HepG2 (cell line): ENCODE data around the gene PCDHGA2. TPM values are rescaled to one million over a fixed set of nuclear protein-coding genes. Genes with fewer than 3 reads are reported as not detected.

Source experiments
- ATAC-seq: fragments of 200-7000 bp; cut with Tn5 transposase; 3 replicates; pipeline ENCODE4 v1.9.1; 2020; ENCODE audit warnings: mild to moderate bottlenecking, moderate library complexity
- BruUV-seq: library from RNA; stranded (reverse); fragments of 400-500 nt; replicated peaks from 2 replicates; lab custom pipeline; 2021; lab: Mats Ljungman, UMichigan
- CTCF ChIA-PET: fragments of 300-600 bp; formaldehyde crosslinking; extraction: SDS; loops from one replicate; lab custom pipeline; 2021; ENCODE audit warnings: low total read pairs, inconsistent platforms, low intra/inter-chr PET ratio; lab: Yijun Ruan, JAX
- POLR2A ChIA-PET: fragments of 350-600 bp; sonication (Branson Sonifier 250); formaldehyde crosslinking; loops from one replicate; lab custom pipeline; 2020; ENCODE audit warnings: antibody characterized with exemption, inconsistent platforms; lab: Yijun Ruan, JAX
- DNase-seq: peaks from one replicate; pipeline ENCODE4 v3.0.0-alpha.2; 2015; ENCODE audit warnings: low spot score
- FAIRE-seq: peaks from 3 replicates; lab custom pipeline; 2011; peaks lifted over from hg19 to GRCh38; lab: Jason Lieb, UNC
- H2AFZ ChIP-seq: one replicate; pipeline ENCODE4 v1.6.1; 2011; ENCODE audit warnings: low read length, inconsistent platforms
- H3K27ac ChIP-seq: fragments of 300-600 bp; 3 replicates; pipeline ENCODE4 v1.8.0; 2011; ENCODE audit warnings: mixed run types, mild to moderate bottlenecking, mixed read lengths, low read length, inconsistent platforms; ENCODE audit not compliant: insufficient read depth; ENCODE audit errors: extremely low read length
- H3K27me3 ChIP-seq, 2 experiments: fragments of 200-600 bp in 1 of 2; 2 replicates in 1 of 2; 3 replicates in 1 of 2; pipeline versions ENCODE4 v1.6.0 to v1.8.0; 2011; ENCODE audit warnings: low read length in 2 of 2, mild to moderate bottlenecking in 2 of 2, moderate library complexity in 2 of 2, inconsistent platforms in 1 of 2; ENCODE audit not compliant: insufficient read depth in 2 of 2, control insufficient read depth in 1 of 2
- H3K36me3 ChIP-seq, 2 experiments: fragments of 200-600 bp in 1 of 2; replicated peaks in 1 of 2; 2 replicates in 1 of 2; 3 replicates in 1 of 2; pipeline versions ENCODE4 v1.5.1 to v1.8.0; 2011; ENCODE audit warnings: low read length in 2 of 2, inconsistent platforms in 1 of 2; ENCODE audit not compliant: insufficient read depth in 2 of 2, control insufficient read depth in 1 of 2
- H3K4me1 ChIP-seq: 2 replicates; pipeline ENCODE4 v1.5.1; 2012; ENCODE audit warnings: low read length, inconsistent platforms; ENCODE audit not compliant: insufficient read depth
- H3K4me2 ChIP-seq: 2 replicates; pipeline ENCODE4 v1.6.0; 2011; ENCODE audit warnings: low read depth, low read length, inconsistent platforms
- H3K4me3 ChIP-seq, 3 experiments: fragments of 200-600 bp in 1 of 3; sonication (generic), shearing (Covaris generic) in 1 of 3; replicated peaks in 1 of 3; 2 replicates each; pipeline ENCODE4 v1.5.1; 2011 to 2016; ENCODE audit warnings: low read length in 3 of 3, inconsistent platforms in 2 of 3, low read depth in 2 of 3, mild to moderate bottlenecking in 2 of 3, control low read depth in 1 of 3, mixed read lengths in 1 of 3; ENCODE audit not compliant: insufficient read depth in 1 of 3
- H3K79me2 ChIP-seq: one replicate; pipeline ENCODE4 v1.6.1; 2011; ENCODE audit warnings: low read length, inconsistent platforms; ENCODE audit not compliant: insufficient read depth
- H3K9ac ChIP-seq: 2 replicates; pipeline ENCODE4 v1.6.0; 2011; ENCODE audit warnings: mild to moderate bottlenecking, low read depth, low read length, inconsistent platforms; ENCODE audit not compliant: insufficient read depth
- H3K9me3 ChIP-seq: 2 replicates; pipeline ENCODE4 v1.5.1; 2012; ENCODE audit warnings: mild to moderate bottlenecking, low read length
- H4K20me1 ChIP-seq: 2 replicates; pipeline ENCODE4 v1.6.0; 2011; ENCODE audit warnings: inconsistent platforms, mild to moderate bottlenecking, low read length, moderate library complexity; ENCODE audit not compliant: insufficient read depth
- ADNP ChIP-seq: sonication (generic); formaldehyde crosslinking; IDR thresholded peaks from 2 replicates; pipeline ENCODE4 v1.4.0; 2020; ENCODE audit warnings: missing genetic modification reagents
- AKAP8 ChIP-seq: sonication (generic); formaldehyde crosslinking; IDR thresholded peaks from 2 replicates; pipeline ENCODE4 v1.5.1; 2020; ENCODE audit warnings: mild to moderate bottlenecking, missing genetic modification reagents
- FOSL2 ChIP-seq: sonication (generic); formaldehyde crosslinking; IDR thresholded peaks from 2 replicates; pipeline ENCODE4 v1.4.0; 2020; ENCODE audit warnings: missing genetic modification reagents
- MAZ ChIP-seq, 2 experiments: sonication (generic) in 1 of 2; formaldehyde crosslinking in 1 of 2; IDR thresholded peaks; 2 replicates each; pipeline versions ENCODE4 v1.5.0 to v1.6.1; 2012 to 2020; ENCODE audit warnings: low read depth in 2 of 2, mild to moderate bottlenecking in 2 of 2, borderline replicate concordance in 1 of 2, improper control_type of control experiment in 1 of 2, low read length in 1 of 2, missing genetic modification reagents in 1 of 2, moderate library complexity in 1 of 2
- NFKBIZ ChIP-seq: IDR thresholded peaks from 2 replicates; pipeline ENCODE4 v1.6.1; 2018; ENCODE audit warnings: missing genetic modification reagents, missing compliant biosample characterization
- NFYB ChIP-seq: sonication (generic); formaldehyde crosslinking; IDR thresholded peaks from 2 replicates; pipeline ENCODE4 v1.4.0; 2020; ENCODE audit warnings: missing genetic modification reagents
- PRMT3 ChIP-seq: sonication (generic); formaldehyde crosslinking; IDR thresholded peaks from 2 replicates; pipeline ENCODE4 v1.8.1; 2022; ENCODE audit warnings: low read depth, mild to moderate bottlenecking, moderate library complexity, missing genetic modification reagents, borderline replicate concordance
- SMARCC2 ChIP-seq: fragments of 450-650 bp; IDR thresholded peaks from 2 replicates; pipeline ENCODE4 v1.6.1; 2017; ENCODE audit warnings: antibody characterized with exemption, mild to moderate bottlenecking
- SP140L ChIP-seq: sonication (generic); formaldehyde crosslinking; IDR thresholded peaks from 2 replicates; pipeline ENCODE4 v1.4.0; 2020; ENCODE audit warnings: missing genetic modification reagents, borderline replicate concordance
- ZBTB20 ChIP-seq: sonication (generic); formaldehyde crosslinking; IDR thresholded peaks from 2 replicates; pipeline ENCODE4 v1.8.1; 2023; ENCODE audit warnings: missing genetic modification reagents, low read depth, mild to moderate bottlenecking, borderline replicate concordance
- ZNF30 ChIP-seq: sonication (generic); formaldehyde crosslinking; IDR thresholded peaks from 2 replicates; pipeline ENCODE4 v1.5.0; 2020; ENCODE audit warnings: mild to moderate bottlenecking, missing genetic modification reagents
- ZNF564 ChIP-seq: sonication (generic); formaldehyde crosslinking; IDR thresholded peaks from 2 replicates; pipeline ENCODE4 v1.8.1; 2023; ENCODE audit warnings: mild to moderate bottlenecking, missing genetic modification reagents
- ZNF737 ChIP-seq: sonication (generic); formaldehyde crosslinking; IDR thresholded peaks from 2 replicates; pipeline ENCODE4 v1.5.0; 2020; ENCODE audit warnings: missing genetic modification reagents, mild to moderate bottlenecking, borderline replicate concordance
- WGBS: methylation state at CpG from one replicate; pipeline ENCODE4 v1.1.6; 2017; ENCODE audit warnings: low lambda C conversion rate; 5-methylcytosine and 5-hydroxymethylcytosine counted together
- in situ Hi-C: cut with HindIII; loops from 2 replicates; pipeline ENCODE4 v1.10.0; 2017; ENCODE audit warnings: low pct_unique_long_range_greater_than_20kb; ENCODE audit not compliant: extremely low pct_ligation_motif_present
- intact Hi-C: fragments of 100-400 bp; cut with micrococcal nuclease; formaldehyde crosslinking; loops from one replicate; pipeline ENCODE4 v1.10.0; 2022; ENCODE audit not compliant: unreplicated experiment
- polyA plus RNA-seq, 8 experiments: library from polyadenylated mRNA; depleted of rRNA in 3 of 8; stranded (reverse) in 7 of 8; unstranded in 1 of 8; fragments of >200 nt; fragmentation: Illumina TruSeq in 4 of 8; extraction: Trizol in 4 of 8; gene quantifications; 2 replicates each; pipeline versions ENCODE4 v1.2.1 to v1.2.3, GENCODE V29; 2011 to 2016; ENCODE audit warnings: low read depth in 4 of 8, missing spikeins in 1 of 8, mixed read lengths in 1 of 8; ENCODE audit not compliant: insufficient read depth in 1 of 8
- total RNA-seq, 5 experiments: library from RNA; depleted of rRNA; stranded (reverse); fragments of >200 nt; fragmentation: Illumina TruSeq; extraction: Trizol; gene quantifications; 2 replicates each; pipeline ENCODE4 v1.2.3, GENCODE V29; 2016; ENCODE audit warnings: low read depth in 1 of 5
- TF ChIP-seq, protein P1 (sequence below): sonication (generic); formaldehyde crosslinking; IDR thresholded peaks from 2 replicates; pipeline ENCODE4 v1.9.0; 2021; ENCODE audit warnings: mild to moderate bottlenecking, missing genetic modification reagents
- TF ChIP-seq, protein P2 (sequence below): sonication (generic); formaldehyde crosslinking; IDR thresholded peaks from 2 replicates; pipeline ENCODE4 v1.4.0; 2020; ENCODE audit warnings: mild to moderate bottlenecking, missing genetic modification reagents

PCDHGA2 gene
- total and polyA plus RNA-seq, 2 of the 13 experiments (the other 11 are each of a cell fraction or from before 2014, with no cell fraction given) = 0.04 to 0.11 TPM

DNA sequence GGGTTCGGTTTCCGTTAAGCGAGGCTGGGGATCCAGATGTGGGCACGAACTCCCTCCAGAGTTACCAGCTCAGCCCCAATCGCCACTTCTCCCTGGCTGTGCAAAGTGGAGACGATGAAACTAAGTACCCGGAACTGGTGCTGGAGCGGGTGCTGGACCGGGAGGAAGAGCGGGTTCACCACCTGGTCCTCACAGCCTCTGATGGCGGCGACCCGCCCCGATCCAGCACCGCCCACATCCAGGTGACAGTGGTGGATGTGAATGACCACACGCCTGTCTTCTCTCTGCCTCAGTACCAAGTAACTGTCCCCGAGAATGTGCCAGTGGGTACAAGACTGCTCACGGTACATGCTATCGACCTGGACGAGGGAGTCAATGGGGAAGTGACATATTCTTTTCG lies 44.8 kb downstream of the PCDHGA2 start:
- POLR2A ChIA-PET = no interaction called here
- no TSS peak for BruUV-seq
- no peak overlapping the region for H3K27ac ChIP-seq
- DNase-seq (no peak), FAIRE-seq (no peak), ATAC-seq (no peak)
- intact Hi-C loops = no loop called here
- in situ Hi-C loops = no loop called here
- no peaks in the 10 kb centered on the region; the same call in 1 of the 2 replicates for H3K9me3 ChIP-seq
- H3K4me3 ChIP-seq = no peak overlapping the region
- H4K20me1 ChIP-seq = no peaks in the 10 kb centered on the region
- H3K4me1 ChIP-seq = peaks cover 1% of the 10 kb centered on the region; the same call in 1 of the 2 replicates
- TF ChIP-seq ADNP (no peak), ZNF564 (CRISPR knock-in tag) (no peak), PRMT3 (no peak), ZNF30 (CRISPR knock-in tag) (no peak), SP140L (no peak), SMARCC2 (no peak), FOSL2 (no peak), MAZ (IDR thresholded peaks at IDR 0.05; ENCODE audit: borderline replicate concordance, low read depth, low read length) (no peak), MAZ (CRISPR knock-in tag; IDR thresholded peaks at IDR 0.05; ENCODE audit: low read depth) (no peak), AKAP8 (CRISPR knock-in tag) (no peak), ZBTB20 (CRISPR knock-in tag) (no peak), NFYB (CRISPR knock-in tag) (no peak), ZNF737 (CRISPR knock-in tag) (no peak), NFKBIZ (no peak)
- TF ChIP-seq, protein P1, sequence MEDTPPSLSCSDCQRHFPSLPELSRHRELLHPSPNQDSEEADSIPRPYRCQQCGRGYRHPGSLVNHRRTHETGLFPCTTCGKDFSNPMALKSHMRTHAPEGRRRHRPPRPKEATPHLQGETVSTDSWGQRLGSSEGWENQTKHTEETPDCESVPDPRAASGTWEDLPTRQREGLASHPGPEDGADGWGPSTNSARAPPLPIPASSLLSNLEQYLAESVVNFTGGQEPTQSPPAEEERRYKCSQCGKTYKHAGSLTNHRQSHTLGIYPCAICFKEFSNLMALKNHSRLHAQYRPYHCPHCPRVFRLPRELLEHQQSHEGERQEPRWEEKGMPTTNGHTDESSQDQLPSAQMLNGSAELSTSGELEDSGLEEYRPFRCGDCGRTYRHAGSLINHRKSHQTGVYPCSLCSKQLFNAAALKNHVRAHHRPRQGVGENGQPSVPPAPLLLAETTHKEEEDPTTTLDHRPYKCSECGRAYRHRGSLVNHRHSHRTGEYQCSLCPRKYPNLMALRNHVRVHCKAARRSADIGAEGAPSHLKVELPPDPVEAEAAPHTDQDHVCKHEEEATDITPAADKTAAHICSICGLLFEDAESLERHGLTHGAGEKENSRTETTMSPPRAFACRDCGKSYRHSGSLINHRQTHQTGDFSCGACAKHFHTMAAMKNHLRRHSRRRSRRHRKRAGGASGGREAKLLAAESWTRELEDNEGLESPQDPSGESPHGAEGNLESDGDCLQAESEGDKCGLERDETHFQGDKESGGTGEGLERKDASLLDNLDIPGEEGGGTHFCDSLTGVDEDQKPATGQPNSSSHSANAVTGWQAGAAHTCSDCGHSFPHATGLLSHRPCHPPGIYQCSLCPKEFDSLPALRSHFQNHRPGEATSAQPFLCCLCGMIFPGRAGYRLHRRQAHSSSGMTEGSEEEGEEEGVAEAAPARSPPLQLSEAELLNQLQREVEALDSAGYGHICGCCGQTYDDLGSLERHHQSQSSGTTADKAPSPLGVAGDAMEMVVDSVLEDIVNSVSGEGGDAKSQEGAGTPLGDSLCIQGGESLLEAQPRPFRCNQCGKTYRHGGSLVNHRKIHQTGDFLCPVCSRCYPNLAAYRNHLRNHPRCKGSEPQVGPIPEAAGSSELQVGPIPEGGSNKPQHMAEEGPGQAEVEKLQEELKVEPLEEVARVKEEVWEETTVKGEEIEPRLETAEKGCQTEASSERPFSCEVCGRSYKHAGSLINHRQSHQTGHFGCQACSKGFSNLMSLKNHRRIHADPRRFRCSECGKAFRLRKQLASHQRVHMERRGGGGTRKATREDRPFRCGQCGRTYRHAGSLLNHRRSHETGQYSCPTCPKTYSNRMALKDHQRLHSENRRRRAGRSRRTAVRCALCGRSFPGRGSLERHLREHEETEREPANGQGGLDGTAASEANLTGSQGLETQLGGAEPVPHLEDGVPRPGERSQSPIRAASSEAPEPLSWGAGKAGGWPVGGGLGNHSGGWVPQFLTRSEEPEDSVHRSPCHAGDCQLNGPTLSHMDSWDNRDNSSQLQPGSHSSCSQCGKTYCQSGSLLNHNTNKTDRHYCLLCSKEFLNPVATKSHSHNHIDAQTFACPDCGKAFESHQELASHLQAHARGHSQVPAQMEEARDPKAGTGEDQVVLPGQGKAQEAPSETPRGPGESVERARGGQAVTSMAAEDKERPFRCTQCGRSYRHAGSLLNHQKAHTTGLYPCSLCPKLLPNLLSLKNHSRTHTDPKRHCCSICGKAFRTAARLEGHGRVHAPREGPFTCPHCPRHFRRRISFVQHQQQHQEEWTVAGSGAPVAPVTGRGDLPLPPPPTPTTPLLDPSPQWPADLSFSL (CRISPR knock-in tag) = no peak
- TF ChIP-seq, protein P2, sequence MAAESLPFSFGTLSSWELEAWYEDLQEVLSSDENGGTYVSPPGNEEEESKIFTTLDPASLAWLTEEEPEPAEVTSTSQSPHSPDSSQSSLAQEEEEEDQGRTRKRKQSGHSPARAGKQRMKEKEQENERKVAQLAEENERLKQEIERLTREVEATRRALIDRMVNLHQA = no peak
- no peak overlapping the region for H2AFZ ChIP-seq
- CTCF ChIA-PET = no interaction called here
- no peaks in the 10 kb centered on the region for H3K27me3 ChIP-seq
- no peak overlapping the region for H3K9ac ChIP-seq
- no peaks in the 10 kb centered on the region for H3K36me3 ChIP-seq
- no peak overlapping the region for H3K4me2 ChIP-seq
- H3K79me2 ChIP-seq = no peaks in the 10 kb centered on the region
- WGBS = 68% methylated on average over 17 of the region's 21 CpGs
